HPDE6-E6E7 (cell line): ENCODE measurements around the gene OPALIN.

Experiments used
- DNase-seq: peaks from one replicate; pipeline ENCODE4 v3.0.0; 2011; ENCODE audit warnings: missing footprints; ENCODE audit errors: extremely low spot score

Gene OPALIN, protein sequence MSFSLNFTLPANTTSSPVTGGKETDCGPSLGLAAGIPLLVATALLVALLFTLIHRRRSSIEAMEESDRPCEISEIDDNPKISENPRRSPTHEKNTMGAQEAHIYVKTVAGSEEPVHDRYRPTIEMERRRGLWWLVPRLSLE

DNA sequence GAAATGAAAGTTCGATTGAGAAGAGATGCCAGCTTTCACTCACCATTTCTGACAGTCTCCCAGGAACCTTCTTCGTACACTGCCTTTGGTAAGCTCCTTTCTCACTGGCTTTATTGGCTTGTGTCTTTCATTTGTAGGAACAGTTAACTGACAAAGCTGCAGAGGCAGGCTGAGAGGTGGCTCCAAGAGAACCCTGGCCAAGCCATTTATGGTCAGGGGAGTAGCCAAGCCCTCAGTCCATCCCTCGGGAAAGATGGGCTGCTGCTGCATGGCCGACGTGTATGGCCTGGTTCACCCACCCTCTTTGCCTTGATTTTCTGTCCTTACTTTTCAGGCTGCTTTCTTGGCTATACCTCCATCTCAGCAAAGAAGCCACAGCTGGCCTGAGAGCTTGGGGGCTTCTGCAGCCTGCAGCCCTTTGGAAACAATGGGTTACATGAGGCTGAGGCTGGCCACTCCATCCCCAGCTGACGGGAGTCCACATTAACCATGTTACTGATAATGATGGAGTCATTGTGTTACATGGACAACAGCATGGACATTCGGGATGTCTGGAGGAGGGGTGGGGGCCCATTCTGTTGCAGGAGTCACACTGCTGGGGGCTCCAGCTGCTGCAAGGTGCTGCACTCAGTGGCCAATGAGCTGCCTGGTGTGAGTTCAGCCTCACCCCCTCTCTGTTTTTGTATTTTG is at the start of gene OPALIN:
Gene OPALIN (minus strand): TSS at position 152 of the 690 bp plus-strand sequence. CDS start 106 bp downstream, at position 46.
- DNase-seq, result no peak

- no peak for DNase-seq
These were observed 49.4 kb upstream of the OPALIN start for GRCh38 chr10:96408201-96408600.

GRCh38 chr10:96407560-96408069 is 48.8 kb upstream of the OPALIN start:
- DNase-seq, result no peak

GRCh38 chr10:96406091-96406490 is 47.3 kb upstream of the OPALIN start:
- no peak for DNase-seq

- no peak for DNase-seq
These were observed 43.9 kb upstream of the OPALIN start for GRCh38 chr10:96402417-96403305.

DNA sequence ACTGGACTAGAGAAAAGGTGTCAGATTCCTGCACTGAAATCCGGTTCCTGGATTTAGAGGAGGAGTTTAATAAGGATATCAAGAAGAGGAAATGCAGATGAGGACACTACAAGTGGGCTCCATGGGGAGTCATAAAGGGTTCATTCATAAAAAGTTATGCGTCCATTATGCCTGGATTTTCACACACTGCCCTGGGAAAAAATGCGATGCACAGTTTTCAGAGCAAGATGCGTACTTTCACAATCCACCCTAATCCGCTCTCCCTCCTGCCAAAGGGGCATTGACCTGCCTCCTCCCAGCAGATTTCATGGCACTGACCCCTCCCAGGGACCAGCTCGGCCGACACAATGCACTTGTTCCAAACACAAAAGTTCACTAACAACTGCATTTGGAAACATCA is 42.2 kb upstream of the OPALIN start:
- no peak for DNase-seq

DNA sequence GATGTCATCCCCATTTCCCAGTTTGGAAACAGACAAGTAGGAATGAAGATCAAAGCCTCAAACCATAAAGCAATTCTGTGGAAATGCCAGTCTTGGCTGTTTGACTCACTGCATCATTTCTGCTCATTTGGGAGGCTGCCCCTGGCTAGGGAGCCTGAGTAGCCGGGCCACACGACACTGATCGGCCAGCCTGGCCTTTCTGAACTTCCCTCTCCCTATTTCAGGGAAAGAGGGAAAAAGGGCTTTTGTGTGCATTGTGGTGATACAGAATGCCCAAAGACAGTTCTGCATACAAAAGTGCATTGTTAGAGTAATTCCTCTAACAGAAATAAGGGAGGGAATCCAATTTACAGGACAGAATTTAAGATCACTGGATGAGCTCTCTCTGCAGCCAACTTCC is 41.7 kb upstream of the OPALIN start:
- no peak for DNase-seq

GRCh38 chr10:96397902-96398301 is 39.1 kb upstream of the OPALIN start:
- no peak for DNase-seq

DNA sequence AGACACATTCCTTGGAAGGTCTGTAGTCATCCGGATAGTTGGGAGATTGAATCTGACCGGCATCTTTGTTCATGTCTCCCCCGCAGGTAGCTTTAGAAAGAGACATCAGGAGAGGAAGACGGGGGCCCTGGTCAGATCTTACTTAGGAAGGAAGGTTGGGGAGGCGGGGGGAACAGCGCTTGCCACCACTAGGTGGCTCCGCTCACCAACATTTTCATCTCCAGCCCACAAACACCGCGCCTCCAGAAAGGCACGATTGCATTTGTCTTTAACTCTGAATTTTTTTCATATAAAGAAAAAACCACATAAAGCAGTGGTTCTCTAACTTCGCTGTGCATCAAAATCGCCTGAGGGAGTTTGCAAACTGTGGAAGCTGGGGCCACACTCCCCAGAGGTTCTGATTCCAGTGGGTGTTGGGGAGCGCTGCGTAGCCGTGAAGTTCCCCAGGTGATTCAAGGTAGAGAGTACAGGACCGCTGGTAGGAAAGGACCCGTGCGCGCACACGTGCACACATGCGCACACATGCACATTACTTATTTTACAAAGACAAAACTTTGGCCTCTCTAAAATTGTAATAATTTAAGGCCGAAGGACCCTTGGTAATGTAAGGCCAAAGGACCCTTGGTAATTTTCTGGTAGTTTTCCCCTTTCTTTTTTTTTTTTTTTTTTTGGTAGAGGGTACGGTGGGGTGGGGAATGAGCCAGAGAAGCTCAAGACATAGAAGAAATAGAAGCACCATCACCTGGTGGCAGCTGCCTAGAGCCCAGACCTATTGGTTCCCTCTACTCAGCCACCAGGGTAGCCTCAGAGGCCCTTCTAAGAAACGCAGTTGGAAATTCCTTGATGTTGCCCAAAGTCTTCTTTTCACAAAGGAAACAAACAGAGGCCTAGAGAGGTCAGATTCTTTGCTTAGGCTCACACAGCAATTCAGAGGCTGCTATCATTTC is 37.4 kb upstream of the OPALIN start:
- DNase-seq, result peak; percentile 82

DNA sequence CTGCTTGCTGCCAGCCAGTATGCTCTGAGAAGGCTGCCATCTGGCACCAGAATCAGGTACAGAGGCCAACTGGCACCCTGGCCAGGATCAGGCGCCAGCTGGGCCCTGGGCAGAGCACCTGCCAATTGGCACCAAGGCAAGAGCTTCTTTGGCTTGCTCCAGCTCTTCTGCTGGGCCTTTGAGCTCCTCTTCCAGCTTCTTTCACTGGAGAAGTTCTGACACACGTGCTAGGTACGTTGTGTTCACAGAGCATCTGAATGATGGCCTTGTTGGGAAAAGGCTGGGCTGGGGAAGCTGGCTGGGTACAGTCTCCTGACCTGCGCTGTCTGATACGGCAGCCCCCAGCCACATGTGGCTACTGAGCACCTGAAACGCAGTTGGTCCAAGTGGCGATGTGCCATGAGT is 31.7 kb upstream of the OPALIN start:
- DNase-seq, result no peak

DNA sequence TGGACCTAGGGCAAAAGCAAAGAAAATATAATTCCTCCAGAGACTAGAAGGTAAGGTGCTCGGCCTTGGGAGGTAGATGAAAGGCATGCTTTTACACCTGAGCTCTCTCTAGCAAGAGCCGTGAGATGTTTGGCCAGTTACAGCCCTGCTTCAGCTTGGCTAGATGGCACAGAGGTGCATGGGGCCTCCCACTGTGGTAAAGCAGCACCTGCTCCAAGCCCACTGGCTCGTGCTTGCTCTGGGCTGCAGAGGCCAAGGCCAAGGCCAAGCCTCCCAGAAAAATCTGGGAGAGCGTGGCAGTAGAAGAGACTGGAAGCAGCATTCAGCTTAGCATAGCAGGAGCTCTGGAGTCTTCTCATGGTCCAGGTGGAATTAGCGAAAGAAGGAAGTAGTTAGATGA is 31.0 kb upstream of the OPALIN start:
- no peak for DNase-seq

- no peak for DNase-seq
These were observed 28.8 kb upstream of the OPALIN start for GRCh38 chr10:96387601-96388000.

GRCh38 chr10:96387161-96387560 is 28.4 kb upstream of the OPALIN start:
- DNase-seq, result no peak

GRCh38 chr10:96384506-96384905 is 25.7 kb upstream of the OPALIN start:
- no peak for DNase-seq

- DNase-seq, result no peak
These were observed 22.0 kb upstream of the OPALIN start for GRCh38 chr10:96380821-96381220.

GRCh38 chr10:96379758-96380157 is 21.0 kb upstream of the OPALIN start:
- no peak for DNase-seq

GRCh38 chr10:96378741-96379140 is 19.9 kb upstream of the OPALIN start:
- no peak for DNase-seq

DNA sequence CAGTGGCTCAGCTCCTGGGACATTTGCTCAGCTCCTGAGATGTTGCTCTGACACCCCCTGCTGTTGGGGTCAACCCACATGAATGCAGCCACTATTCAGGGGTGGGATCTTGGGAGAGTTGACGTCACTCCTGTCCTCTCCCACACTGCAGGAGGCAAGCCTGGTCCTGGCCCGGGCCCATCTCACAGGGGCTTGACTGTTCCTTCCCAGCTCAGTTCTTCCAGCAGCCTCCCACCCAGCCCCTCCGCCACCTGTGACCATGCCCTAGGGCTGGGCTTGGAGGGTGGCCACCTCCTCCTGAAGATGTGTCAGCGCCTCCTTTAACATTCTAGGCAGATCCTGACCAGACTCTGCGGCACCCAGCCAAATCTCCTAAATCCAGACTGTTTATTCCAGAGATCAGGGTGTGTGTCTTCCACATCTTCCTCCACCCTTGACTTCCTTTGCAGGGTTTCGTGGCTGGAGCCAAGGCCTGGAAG is 19.1 kb upstream of the OPALIN start:
- no peak for DNase-seq

GRCh38 chr10:96376483-96376882 is 17.7 kb upstream of the OPALIN start:
- DNase-seq, result no peak

GRCh38 chr10:96374985-96375830 is 16.4 kb upstream of the OPALIN start:
- DNase-seq, result peak; percentile 94
